ENCODE measurements around the gene MRPS16.

The MRPS16 gene

GRCh38 chr10:73209705-73210104, 42.7 kb downstream of the MRPS16 start:
- Histone ChIP-seq H3K27ac (ENCODE audit: low read depth, low read length, poor library complexity, severe bottlenecking) (no peak overlapping the region), H4K20me1 (ENCODE audit: insufficient read depth, low read length) (no peaks in the 10 kb centered on the region), H2AFZ (ENCODE audit: low read length) (no peak overlapping the region)

GRCh38 chr10:73207883-73208282, 44.6 kb downstream of the MRPS16 start:
- Histone ChIP-seq H3K9ac (ENCODE audit: low read length) (no peak overlapping the region), H3F3A (ENCODE audit: insufficient read depth, low read length) (no peaks in the 10 kb centered on the region), H3K27me3 (ENCODE audit: insufficient read depth, low read length) (no peaks in the 10 kb centered on the region), H3K4me1 (ENCODE audit: insufficient read depth, low read length, severe bottlenecking) (no peaks in the 10 kb centered on the region), H3K9me3 (ENCODE audit: low read length) (peaks cover 5% of the 10 kb centered on the region; the same call in 1 of the 2 replicates), H2AFZ (ENCODE audit: low read length) (no peak overlapping the region), H4K20me1 (ENCODE audit: insufficient read depth, low read length) (no peaks in the 10 kb centered on the region), H3K4me2 (ENCODE audit: low read length) (no peak overlapping the region), H3K36me3 (ENCODE audit: insufficient read depth, low read length) (no peaks in the 10 kb centered on the region), H3K9me2 (ENCODE audit: low read depth, low read length) (no peaks in the 10 kb centered on the region), H3K27ac (ENCODE audit: low read depth, low read length, poor library complexity, severe bottlenecking) (no peak overlapping the region), H3K79me2 (ENCODE audit: insufficient read depth, low read length) (no peaks in the 10 kb centered on the region), H3K4me3 (ENCODE audit: low read depth, low read length, poor library complexity, severe bottlenecking) (no peak overlapping the region)
- no peak for TF ChIP-seq EZH2 (IDR thresholded peaks at IDR 0.05; ENCODE audit: borderline replicate concordance, low read length)
- no peak for TF ChIP-seq CTCF (IDR thresholded peaks at IDR 0.05; ENCODE audit: low read length)

More at GRCh38 chr10:73209705-73210104, 42.7 kb downstream of the MRPS16 start:
- H3K4me2 ChIP-seq (ENCODE audit: low read length): no peak overlapping the region
- peaks cover 5% of the 10 kb centered on the region; the same call in 1 of the 2 replicates for H3K9me3 ChIP-seq (ENCODE audit: low read length)
- no peaks in the 10 kb centered on the region for H3K36me3 ChIP-seq (ENCODE audit: insufficient read depth, low read length)
- no peaks in the 10 kb centered on the region for H3K27me3 ChIP-seq (ENCODE audit: insufficient read depth, low read length)
- TF ChIP-seq EZH2 (IDR thresholded peaks at IDR 0.05; ENCODE audit: borderline replicate concordance, low read length) (no peak), CTCF (IDR thresholded peaks at IDR 0.05; ENCODE audit: low read length) (no peak)
- no peak overlapping the region for H3K4me3 ChIP-seq (ENCODE audit: low read depth, low read length, poor library complexity, severe bottlenecking)
- H3F3A ChIP-seq (ENCODE audit: insufficient read depth, low read length): no peaks in the 10 kb centered on the region
- no peaks in the 10 kb centered on the region for H3K4me1 ChIP-seq (ENCODE audit: insufficient read depth, low read length, severe bottlenecking)
- H3K9ac ChIP-seq (ENCODE audit: low read length): no peak overlapping the region
- no peaks in the 10 kb centered on the region for H3K9me2 ChIP-seq (ENCODE audit: low read depth, low read length)
- H3K79me2 ChIP-seq (ENCODE audit: insufficient read depth, low read length): no peaks in the 10 kb centered on the region

GRCh38 chr10:73206385-73206784, 46.1 kb downstream of the MRPS16 start:
- Histone ChIP-seq H3F3A (ENCODE audit: insufficient read depth, low read length) (no peaks in the 10 kb centered on the region), H3K27me3 (ENCODE audit: insufficient read depth, low read length) (no peaks in the 10 kb centered on the region), H3K4me2 (ENCODE audit: low read length) (no peak overlapping the region), H2AFZ (ENCODE audit: low read length) (no peak overlapping the region), H3K4me3 (ENCODE audit: low read depth, low read length, poor library complexity, severe bottlenecking) (no peak overlapping the region), H3K9me3 (ENCODE audit: low read length) (peaks cover 5% of the 10 kb centered on the region; the same call in 1 of the 2 replicates), H3K9me2 (ENCODE audit: low read depth, low read length) (no peaks in the 10 kb centered on the region), H3K27ac (ENCODE audit: low read depth, low read length, poor library complexity, severe bottlenecking) (no peak overlapping the region), H3K4me1 (ENCODE audit: insufficient read depth, low read length, severe bottlenecking) (no peaks in the 10 kb centered on the region), H3K79me2 (ENCODE audit: insufficient read depth, low read length) (no peaks in the 10 kb centered on the region), H4K20me1 (ENCODE audit: insufficient read depth, low read length) (no peaks in the 10 kb centered on the region), H3K36me3 (ENCODE audit: insufficient read depth, low read length) (no peaks in the 10 kb centered on the region), H3K9ac (ENCODE audit: low read length) (no peak overlapping the region)
- no peak for TF ChIP-seq EZH2 (IDR thresholded peaks at IDR 0.05; ENCODE audit: borderline replicate concordance, low read length)
- TF ChIP-seq CTCF (IDR thresholded peaks at IDR 0.05; ENCODE audit: low read length): no peak

All from OCI-LY1 (cell line).